Cardiac muscle cell (in vitro differentiated cells and primary cell): ENCODE data around the gene MALT1. TPM values are rescaled to one million over a fixed set of nuclear protein-coding genes. Genes with fewer than 3 reads are reported as not detected.
A peak's percentile ranks its signal among the peaks of the same experiment; 100 is the strongest.

Experiments used
- DNase-seq, 2 donors: peaks; one replicate each; pipeline versions ENCODE4 v3.0.0 to v3.0.0-alpha.2; 2010 to 2017; ENCODE audit warnings: low read depth in 1 of 2, low spot score in 1 of 2
- H3K27ac ChIP-seq: fragments of 200-600 bp; sonication (generic); 2 replicates; pipeline ENCODE4 v1.5.1; 2016
- H3K27me3 ChIP-seq: fragments of 200-600 bp; sonication (generic); 2 replicates; pipeline ENCODE4 v1.6.0; 2016; ENCODE audit warnings: control low read depth
- H3K36me3 ChIP-seq: fragments of 200-600 bp; sonication (generic); 2 replicates; pipeline ENCODE4 v1.5.1; 2016; ENCODE audit warnings: control low read depth
- H3K4me1 ChIP-seq: fragments of 200-600 bp; sonication (generic); 2 replicates; pipeline ENCODE4 v1.8.1; 2017; ENCODE audit warnings: low read depth, mild to moderate bottlenecking, mixed run types
- H3K4me3 ChIP-seq: fragments of 200-600 bp; sonication (generic); 2 replicates; pipeline ENCODE4 v1.5.1; 2016; ENCODE audit warnings: mild to moderate bottlenecking
- H3K9me3 ChIP-seq: fragments of 200-600 bp; sonication (generic); 2 replicates; pipeline ENCODE4 v1.5.1; 2017; ENCODE audit warnings: low read depth, mild to moderate bottlenecking, control low read depth
- polyA plus RNA-seq: library from polyadenylated mRNA; unstranded; fragments of >200 nt; fragmentation: Nextera tagmentation; extraction: Ambion mirVana; gene quantifications from 2 replicates; pipeline ENCODE4 v1.2.1, GENCODE V29; 2016
- total RNA-seq: library from RNA; depleted of rRNA; stranded (reverse); fragments of >200 nt; gene quantifications from 2 replicates; pipeline ENCODE4 v1.2.3, GENCODE V29; 2016
- TF ChIP-seq, protein P1 (sequence below): IDR thresholded peaks from 2 replicates; pipeline ENCODE4 v1.5.1; 2012; ENCODE audit warnings: low read depth, mild to moderate bottlenecking, low read length

The MALT1 gene
- total and polyA plus RNA-seq, 2 experiments from 2014 or later: 33.6 to 51.8 TPM

DNA sequence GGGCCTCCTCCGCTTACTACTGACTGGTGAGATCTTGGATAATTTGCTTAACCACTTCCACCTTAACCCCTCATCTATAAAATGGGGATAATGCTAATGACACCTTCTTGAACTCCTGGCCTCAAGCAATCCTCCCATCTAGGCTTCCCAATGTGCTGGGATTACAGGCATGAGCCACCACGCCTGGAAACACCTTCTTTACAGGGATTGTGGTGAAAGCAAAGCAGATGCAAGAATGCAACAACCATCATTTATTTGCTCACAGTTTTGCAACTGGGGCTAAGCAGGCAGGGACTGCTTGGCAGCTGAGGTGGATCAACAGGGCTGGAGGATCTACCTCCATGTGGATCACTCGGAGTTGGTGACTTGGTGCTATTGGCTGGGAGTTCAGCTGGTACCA, 117.2 kb downstream of the MALT1 start:
- DNase-seq: no peak
- H3K4me3 ChIP-seq: no peak overlapping the region
- no peak overlapping the region for H3K27ac ChIP-seq
- H3K9me3 ChIP-seq: no peaks in the 10 kb centered on the region
- H3K4me1 ChIP-seq: peaks cover 19% of the 10 kb centered on the region
- H3K36me3 ChIP-seq: no peaks in the 10 kb centered on the region
- TF ChIP-seq, protein P1, sequence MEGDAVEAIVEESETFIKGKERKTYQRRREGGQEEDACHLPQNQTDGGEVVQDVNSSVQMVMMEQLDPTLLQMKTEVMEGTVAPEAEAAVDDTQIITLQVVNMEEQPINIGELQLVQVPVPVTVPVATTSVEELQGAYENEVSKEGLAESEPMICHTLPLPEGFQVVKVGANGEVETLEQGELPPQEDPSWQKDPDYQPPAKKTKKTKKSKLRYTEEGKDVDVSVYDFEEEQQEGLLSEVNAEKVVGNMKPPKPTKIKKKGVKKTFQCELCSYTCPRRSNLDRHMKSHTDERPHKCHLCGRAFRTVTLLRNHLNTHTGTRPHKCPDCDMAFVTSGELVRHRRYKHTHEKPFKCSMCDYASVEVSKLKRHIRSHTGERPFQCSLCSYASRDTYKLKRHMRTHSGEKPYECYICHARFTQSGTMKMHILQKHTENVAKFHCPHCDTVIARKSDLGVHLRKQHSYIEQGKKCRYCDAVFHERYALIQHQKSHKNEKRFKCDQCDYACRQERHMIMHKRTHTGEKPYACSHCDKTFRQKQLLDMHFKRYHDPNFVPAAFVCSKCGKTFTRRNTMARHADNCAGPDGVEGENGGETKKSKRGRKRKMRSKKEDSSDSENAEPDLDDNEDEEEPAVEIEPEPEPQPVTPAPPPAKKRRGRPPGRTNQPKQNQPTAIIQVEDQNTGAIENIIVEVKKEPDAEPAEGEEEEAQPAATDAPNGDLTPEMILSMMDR: no peak
- H3K27me3 ChIP-seq: no peaks in the 10 kb centered on the region

DNA sequence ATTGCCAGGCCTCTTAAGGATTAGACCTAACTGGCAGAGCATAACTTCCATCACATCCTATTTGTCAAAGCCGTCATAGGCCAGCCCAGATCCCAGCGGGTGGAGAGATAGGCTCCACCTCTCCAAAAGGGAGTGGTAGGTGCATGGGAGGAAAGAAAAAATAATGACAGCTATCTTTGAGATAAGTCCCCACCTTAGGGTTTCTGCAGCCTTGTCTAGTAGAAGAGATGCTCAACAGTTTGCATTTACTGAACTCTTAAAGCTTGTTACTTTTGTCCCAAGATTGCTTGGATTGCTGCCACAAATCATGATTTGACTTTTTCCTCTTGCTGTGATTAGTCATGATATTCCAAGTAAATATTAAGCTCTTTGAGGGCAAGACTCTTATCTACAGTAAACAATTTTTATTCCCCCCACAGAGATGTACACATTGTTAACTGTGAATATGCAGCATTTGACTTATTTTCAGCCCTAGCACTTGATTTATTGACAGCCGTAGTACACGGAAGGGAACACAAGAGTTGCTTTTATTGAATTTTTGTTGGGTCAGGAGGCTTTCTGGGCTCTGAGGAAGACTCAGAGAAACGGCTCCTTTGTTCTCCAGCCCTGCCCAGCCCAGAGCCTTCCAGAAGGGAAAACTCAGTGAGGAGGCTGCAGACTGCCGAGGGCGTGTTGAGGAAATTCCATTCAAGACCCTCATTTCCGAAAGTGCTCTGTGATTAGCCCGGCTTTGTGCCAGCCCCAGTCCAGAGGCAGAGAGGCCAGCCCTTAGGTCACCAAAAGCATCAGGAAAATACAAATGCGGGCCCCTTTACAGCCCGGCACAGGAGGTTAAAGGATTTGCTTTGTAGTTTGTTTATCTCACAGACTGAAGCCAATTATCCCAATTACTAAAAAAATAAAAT, 118.0 kb downstream of the MALT1 start:
- Histone ChIP-seq H3K27ac (no peak overlapping the region), H3K36me3 (no peaks in the 10 kb centered on the region)
- peak in 1 of 2 donors; percentile 81 for DNase-seq

DNA sequence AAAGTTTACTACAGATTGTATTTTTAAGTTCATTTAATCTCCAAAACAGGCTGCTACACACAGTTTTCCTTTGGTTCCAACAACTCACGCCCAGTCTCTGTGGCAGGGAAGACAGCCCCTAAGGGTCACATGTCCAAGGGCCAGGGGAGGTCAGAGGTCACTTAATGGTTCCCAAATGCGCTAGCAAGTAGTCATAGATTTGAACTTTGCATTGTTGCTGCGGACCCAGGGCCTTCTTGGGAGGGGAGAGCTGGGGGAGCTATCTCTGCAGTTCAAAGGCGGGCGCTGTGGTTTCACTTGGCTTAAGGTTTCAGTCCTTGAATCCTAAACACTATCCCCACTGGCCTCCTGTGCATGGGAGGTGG, 118.6 kb downstream of the MALT1 start:
- no peaks in the 10 kb centered on the region for H3K9me3 ChIP-seq
- TF ChIP-seq, protein P1: no peak
- no peak overlapping the region for H3K4me3 ChIP-seq
- DNase-seq: peak in 1 of 2 donors; percentile 18
- peaks cover 25% of the 10 kb centered on the region for H3K4me1 ChIP-seq
- H3K27ac ChIP-seq: no peak overlapping the region
- H3K27me3 ChIP-seq: no peaks in the 10 kb centered on the region
- no peaks in the 10 kb centered on the region for H3K36me3 ChIP-seq

More for the DNA sequence above, 118.0 kb downstream of the MALT1 start:
- H3K9me3 ChIP-seq: no peaks in the 10 kb centered on the region
- H3K4me1 ChIP-seq: peaks cover 25% of the 10 kb centered on the region
- TF ChIP-seq, protein P1: no peak
- H3K27me3 ChIP-seq: no peaks in the 10 kb centered on the region
- H3K4me3 ChIP-seq: no peak overlapping the region

DNA sequence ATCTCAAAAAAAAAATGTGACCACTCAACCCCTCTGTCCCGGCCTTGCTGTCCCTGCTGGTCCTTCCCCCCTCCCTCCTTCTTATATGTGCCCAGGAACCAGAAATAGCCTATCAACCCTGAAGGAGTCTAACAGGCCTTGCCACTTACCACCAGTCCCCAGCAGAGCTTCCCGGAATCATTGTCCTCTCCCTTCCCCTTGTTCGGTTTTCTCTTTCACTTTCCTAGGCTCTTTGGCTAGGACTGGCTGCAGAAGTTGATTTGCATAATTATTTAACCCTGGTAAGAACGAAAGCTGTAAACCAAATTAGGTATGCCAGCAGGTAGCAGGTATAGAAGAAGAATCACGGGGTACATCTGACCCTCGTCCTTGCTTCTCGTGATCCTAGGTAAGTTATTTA, 120.8 kb downstream of the MALT1 start:
- Histone ChIP-seq H3K4me3 (no peak overlapping the region), H3K36me3 (no peaks in the 10 kb centered on the region), H3K27me3 (no peaks in the 10 kb centered on the region), H3K4me1 (peaks cover 22% of the 10 kb centered on the region), H3K9me3 (no peaks in the 10 kb centered on the region), H3K27ac (no peak overlapping the region)
- no peak for DNase-seq
- TF ChIP-seq, protein P1: no peak

DNA sequence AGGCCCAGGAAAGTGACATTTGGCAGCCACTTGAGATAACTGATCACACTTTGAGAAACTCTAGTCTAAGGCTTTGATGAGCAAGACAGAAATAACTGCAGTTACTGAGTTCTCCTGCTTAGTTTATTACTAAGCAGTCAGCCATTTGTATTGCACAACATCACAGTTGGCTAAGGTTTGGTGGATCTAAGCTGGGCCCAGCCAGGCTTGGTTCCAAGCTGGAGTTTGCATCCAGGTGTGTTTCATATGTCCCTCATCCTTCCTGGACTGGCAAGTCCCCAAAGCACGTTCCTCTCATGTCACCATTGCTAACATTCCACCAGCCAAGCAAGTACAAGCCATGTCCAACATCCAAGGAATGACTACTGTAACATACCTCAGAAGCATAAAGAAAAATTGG, 122.1 kb downstream of the MALT1 start:
- Histone ChIP-seq H3K27me3 (no peaks in the 10 kb centered on the region), H3K9me3 (no peaks in the 10 kb centered on the region), H3K36me3 (no peaks in the 10 kb centered on the region), H3K27ac (peak overlapping the region; percentile 70), H3K4me3 (no peak overlapping the region), H3K4me1 (peaks cover 21% of the 10 kb centered on the region)
- peak; percentile 54 to 84 for DNase-seq
- TF ChIP-seq, protein P1: no peak
